Measurements from ENCODE around the gene AVEN.

Gene AVEN

GRCh38 chr15:33903661-33904060 is 135.3 kb downstream of the AVEN start:
- Histone ChIP-seq H3K4me3 (no peak overlapping the region), H3K27ac (no peak overlapping the region)
- TF ChIP-seq CTCF (IDR thresholded peaks at IDR 0.05): no peak
- no peak for DNase-seq (ENCODE audit: low spot score)

- no peak overlapping the region for H3K4me3 ChIP-seq
- DNase-seq (ENCODE audit: low spot score): no peak
- TF ChIP-seq CTCF (IDR thresholded peaks at IDR 0.05): no peak
- no peak overlapping the region for H3K27ac ChIP-seq
Observed at GRCh38 chr15:33902043-33902442, 137.0 kb downstream of the AVEN start.

GRCh38 chr15:33894193-33894592 is 144.8 kb downstream of the AVEN start:
- DNase-seq (ENCODE audit: low spot score): no peak
- H3K27ac ChIP-seq: no peak overlapping the region
- no peak for TF ChIP-seq CTCF (IDR thresholded peaks at IDR 0.05)
- H3K4me3 ChIP-seq: no peak overlapping the region

GRCh38 chr15:33888176-33888575 is 150.8 kb downstream of the AVEN start:
- H3K27ac ChIP-seq: no peak overlapping the region
- TF ChIP-seq CTCF (IDR thresholded peaks at IDR 0.05): no peak
- no peak for DNase-seq (ENCODE audit: low spot score)

GRCh38 chr15:33882921-33883320 is 156.1 kb downstream of the AVEN start:
- TF ChIP-seq CTCF (IDR thresholded peaks at IDR 0.05): no peak
- Histone ChIP-seq H3K4me3 (no peak overlapping the region), H3K27ac (no peak overlapping the region)
- no peak for DNase-seq (ENCODE audit: low spot score)

More at GRCh38 chr15:33888176-33888575, 150.8 kb downstream of the AVEN start:
- no peak overlapping the region for H3K4me3 ChIP-seq

GRCh38 chr15:33874156-33874555 is 164.8 kb downstream of the AVEN start:
- Histone ChIP-seq H3K27ac (no peak overlapping the region), H3K4me3 (no peak overlapping the region)
- no peak for DNase-seq (ENCODE audit: low spot score)
- no peak for TF ChIP-seq CTCF (IDR thresholded peaks at IDR 0.05)

GRCh38 chr15:33872416-33873106 is 166.4 kb downstream of the AVEN start:
- Histone ChIP-seq H3K27ac (no peak overlapping the region), H3K4me3 (no peak overlapping the region)
- TF ChIP-seq CTCF (IDR thresholded peaks at IDR 0.05): no peak
- DNase-seq (ENCODE audit: low spot score): no peak
